DOHH2 (cell line): ENCODE measurements around the gene DCDC1.

Experiments
- EZH2phosphoT487 ChIP-seq: fragments of 200-600 bp; sonication (generic); IDR thresholded peaks from 2 replicates; pipeline ENCODE4 v1.6.1; 2017; ENCODE audit warnings: borderline replicate concordance, mild to moderate bottlenecking, antibody characterized with exemption, low read length, moderate library complexity, mixed read lengths
- TF ChIP-seq, protein P1 (sequence below): fragments of 200-600 bp; sonication (generic); IDR thresholded peaks from one replicate; pipeline ENCODE4 v1.5.1; 2014; ENCODE audit warnings: antibody characterized with exemption, mild to moderate bottlenecking, low read depth, low read length; ENCODE audit not compliant: poor library complexity, severe bottlenecking

DNA sequence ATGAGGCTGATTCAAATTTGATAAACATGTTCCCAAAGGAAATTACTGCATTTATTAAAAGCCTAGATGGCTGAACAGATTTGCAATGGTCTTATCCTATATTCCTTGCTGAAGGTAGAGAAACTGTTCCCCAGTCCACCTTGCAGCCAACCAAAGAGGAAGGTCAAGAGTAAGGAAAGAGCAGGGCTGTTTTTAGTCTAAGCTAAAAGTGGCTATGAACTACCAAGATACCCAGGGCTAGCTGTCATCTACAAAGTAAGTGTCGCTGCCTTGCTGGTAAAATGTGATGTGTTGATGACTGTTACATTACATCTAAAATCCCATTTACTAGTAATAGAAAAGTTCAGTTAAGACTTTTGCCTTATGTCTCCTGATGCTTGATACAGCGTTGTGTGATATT lies 493.3 kb downstream of the DCDC1 start:
- TF ChIP-seq, protein P1, sequence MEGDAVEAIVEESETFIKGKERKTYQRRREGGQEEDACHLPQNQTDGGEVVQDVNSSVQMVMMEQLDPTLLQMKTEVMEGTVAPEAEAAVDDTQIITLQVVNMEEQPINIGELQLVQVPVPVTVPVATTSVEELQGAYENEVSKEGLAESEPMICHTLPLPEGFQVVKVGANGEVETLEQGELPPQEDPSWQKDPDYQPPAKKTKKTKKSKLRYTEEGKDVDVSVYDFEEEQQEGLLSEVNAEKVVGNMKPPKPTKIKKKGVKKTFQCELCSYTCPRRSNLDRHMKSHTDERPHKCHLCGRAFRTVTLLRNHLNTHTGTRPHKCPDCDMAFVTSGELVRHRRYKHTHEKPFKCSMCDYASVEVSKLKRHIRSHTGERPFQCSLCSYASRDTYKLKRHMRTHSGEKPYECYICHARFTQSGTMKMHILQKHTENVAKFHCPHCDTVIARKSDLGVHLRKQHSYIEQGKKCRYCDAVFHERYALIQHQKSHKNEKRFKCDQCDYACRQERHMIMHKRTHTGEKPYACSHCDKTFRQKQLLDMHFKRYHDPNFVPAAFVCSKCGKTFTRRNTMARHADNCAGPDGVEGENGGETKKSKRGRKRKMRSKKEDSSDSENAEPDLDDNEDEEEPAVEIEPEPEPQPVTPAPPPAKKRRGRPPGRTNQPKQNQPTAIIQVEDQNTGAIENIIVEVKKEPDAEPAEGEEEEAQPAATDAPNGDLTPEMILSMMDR = no peak
- no peak for TF ChIP-seq EZH2phosphoT487
